Activated CD4-positive, alpha-beta T cell treated with anti-CD3 and anti-CD28 coated beads, Interleukin-2, Interleukin-6, amounts not matched to agents 100 ng/mL and 50 ng/mL, durations not matched to agents 16 hours and 8 hours (primary cell): ENCODE data around the gene MARK3.
A peak's percentile ranks its signal among the peaks of the same experiment; 100 is the strongest.
"Not testable (repeated sequence)": the region's sequence is repeated elsewhere in the genome, so short reads cannot be mapped to it uniquely, and the experiment has no call there.

Source experiments
- DNase-seq: peaks from one replicate; pipeline ENCODE4 v3.0.0-alpha.2; 2020

Gene MARK3

GRCh38 chr14:103385152-103385928 lies at the start of gene MARK3:
TSS of gene MARK3 (plus strand) at chr14:103385415. CDS start at chr14:103386030, 615 bp downstream.
- peak; percentile 98 for DNase-seq

DNA sequence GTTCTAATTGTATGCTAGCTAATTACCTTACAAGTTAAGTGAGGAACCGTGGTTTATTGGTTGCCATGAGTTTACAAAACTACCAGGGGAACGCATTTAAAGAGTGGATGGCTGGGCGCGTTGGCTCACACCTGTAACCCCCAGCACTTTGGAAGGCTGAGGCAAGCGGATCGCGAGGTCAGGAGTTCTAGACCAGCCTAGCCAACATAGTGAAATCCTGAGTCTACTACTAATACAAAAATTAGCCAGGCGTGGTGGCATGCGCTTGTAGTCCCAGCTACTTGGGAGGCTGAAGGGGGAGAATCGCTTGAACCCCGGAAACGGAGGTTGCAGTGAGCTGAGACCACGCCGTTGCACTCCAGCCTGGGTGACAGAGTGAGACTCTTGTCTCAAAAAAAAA lies 49.0 kb upstream of the MARK3 start:
- no peak for DNase-seq

- DNase-seq = no peak
Observed at GRCh38 chr14:103337794-103338193, 47.4 kb upstream of the MARK3 start.

GRCh38 chr14:103339561-103339960 lies 45.7 kb upstream of the MARK3 start:
- no peak for DNase-seq

DNA sequence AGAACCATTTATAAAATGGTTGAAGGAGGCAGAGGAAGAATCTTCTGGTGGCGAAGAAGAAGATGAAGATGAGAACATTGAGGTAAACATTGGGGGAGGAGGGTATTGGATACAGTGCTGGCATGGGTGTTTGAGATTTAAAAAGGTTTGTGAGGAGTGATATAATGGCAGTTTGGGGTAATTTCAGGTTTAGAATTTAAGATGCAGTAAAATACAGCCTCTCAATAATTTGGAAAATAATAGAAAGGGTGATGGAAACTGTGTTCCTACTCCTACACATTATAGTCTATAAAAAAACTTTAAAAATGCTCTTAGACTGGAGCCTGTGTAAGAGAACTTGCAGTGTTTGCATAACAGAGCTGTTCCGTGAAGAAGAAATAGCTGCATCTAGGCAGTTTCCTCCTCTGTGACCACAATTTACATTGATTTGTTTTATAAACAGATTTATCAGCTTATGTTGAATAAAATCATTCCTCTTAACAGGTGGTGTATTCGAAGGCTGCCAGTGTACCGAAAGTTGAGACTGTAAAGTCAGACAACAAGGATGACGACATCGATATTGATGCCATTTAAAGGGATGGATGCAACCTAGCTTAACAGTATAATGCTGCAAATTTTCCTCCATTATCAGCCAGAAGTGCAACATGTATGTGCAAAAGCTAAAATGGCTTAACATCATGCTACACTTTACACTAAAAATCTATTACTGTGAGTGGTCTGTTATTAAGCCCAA lies 44.6 kb upstream of the MARK3 start:
- no peak for DNase-seq

DNA sequence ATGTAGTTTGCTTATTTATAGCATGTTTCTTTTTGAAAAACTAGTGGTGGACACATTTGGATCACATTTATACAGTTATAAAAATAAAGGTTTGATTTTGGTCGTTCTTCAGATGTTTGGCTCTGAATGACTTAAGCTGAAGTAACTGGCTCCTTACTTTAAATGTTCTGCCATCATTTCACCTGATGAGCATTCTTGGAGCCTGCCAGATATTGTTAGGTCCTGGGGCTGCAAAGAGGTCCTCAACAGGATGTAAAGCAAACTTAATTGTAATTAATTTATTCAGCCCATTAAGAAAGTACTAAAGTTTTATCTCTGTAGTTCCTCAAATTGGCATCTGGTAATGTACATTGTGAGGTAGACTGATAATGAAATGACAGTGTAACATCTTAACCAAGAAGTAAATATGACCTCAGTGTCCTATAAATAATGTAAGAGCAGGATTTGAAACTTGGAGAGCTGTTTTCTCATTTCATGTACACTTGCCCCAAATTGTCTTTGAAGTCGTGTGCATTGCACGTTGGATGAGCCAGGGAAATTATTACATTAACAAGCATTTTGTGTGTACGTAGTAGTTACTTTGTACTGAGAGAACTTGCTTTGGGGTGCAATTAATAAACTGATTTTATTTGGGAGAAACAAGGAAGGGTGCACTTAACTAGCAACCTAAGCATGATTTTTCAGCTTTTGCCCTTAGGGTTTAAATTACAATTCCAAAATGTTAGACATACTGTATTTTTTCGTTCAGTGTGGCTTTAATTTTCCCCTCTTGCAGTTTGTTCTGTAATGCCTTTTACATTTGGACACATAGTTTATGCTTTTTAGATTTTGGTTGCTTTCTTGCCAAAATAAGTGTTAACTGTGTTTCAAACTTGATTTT lies 43.7 kb upstream of the MARK3 start:
- DNase-seq = no peak

GRCh38 chr14:103343164-103343879 lies 41.9 kb upstream of the MARK3 start:
- DNase-seq = no peak

GRCh38 chr14:103343905-103344797 lies 41.1 kb upstream of the MARK3 start:
- DNase-seq = no peak

GRCh38 chr14:103346286-103346685 lies 38.9 kb upstream of the MARK3 start:
- DNase-seq = no peak

- DNase-seq = no peak
Observed at GRCh38 chr14:103347091-103347815, 38.0 kb upstream of the MARK3 start.

DNA sequence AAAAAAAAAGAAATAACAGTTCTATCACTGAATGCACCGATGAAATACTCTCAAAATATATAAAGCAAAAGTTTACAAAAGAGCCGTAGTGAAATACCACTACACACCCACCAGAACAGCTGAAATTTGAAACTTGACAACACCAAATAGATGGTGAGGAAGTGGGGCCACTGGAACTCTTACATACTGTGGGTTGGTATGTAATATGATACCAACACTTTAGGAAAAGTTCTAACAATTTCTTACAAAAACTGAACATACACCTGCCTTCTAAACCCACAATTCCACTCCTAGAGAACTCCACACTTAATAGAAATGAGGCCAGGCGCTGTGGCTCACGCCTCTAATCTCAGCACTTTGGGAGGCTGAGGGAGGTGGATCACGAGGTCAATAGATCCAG lies 37.1 kb upstream of the MARK3 start:
- no peak for DNase-seq

- DNase-seq = no peak
Observed at GRCh38 chr14:103349982-103350381, 35.2 kb upstream of the MARK3 start.

DNA sequence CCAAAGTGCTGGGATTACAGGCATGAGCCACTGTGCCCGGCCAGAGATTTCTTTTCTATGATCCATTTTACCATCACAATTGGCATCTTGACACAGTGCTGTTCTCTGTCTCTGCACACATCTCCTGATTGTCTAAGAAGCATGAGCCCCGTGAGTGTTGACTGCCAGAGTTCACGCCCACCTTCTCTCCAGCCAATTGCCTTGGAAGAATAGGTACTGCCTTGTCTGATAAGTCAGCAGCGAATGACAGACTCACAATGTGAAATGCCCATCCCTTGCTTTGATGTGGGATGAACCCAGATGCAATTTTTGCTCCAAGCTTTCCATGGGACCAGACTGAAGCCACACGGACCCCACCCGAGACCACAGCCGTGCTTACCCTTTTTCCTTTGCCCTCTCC lies 31.9 kb upstream of the MARK3 start:
- no peak for DNase-seq

GRCh38 chr14:103354141-103354540 lies 31.1 kb upstream of the MARK3 start:
- DNase-seq = no peak

DNA sequence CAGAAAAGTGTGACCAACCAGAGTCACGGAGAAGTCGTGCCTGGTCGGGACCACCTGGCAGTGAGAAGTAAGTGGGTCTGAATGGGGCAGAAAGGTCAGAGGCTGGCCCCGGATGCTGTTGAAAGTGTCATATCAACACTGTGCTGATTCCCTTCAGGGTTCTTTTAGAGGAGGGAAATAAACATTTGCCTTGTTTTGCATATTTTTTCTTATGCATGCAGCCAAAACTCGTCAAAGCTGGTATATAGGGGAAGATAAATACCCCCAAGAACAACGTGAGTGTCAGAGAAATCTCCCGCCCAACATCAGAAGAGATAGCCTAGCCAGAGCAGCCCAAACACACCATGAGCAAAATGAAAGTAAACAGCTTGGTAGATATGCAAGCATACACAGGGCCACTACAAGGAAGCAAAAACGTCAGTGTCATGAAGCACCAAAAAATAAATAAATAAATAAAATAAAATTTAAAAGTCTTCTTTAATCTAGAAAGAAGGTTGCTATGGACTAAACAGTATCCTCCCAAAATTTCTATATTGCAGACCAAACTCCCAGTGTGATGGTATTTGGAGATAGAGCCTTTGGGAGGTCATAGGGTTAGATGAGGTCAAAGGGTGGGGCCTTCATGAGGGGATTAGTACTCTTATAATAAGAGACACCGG lies 29.1 kb upstream of the MARK3 start:
- DNase-seq = no peak

- not testable (repeated sequence) for DNase-seq
Observed at GRCh38 chr14:103357552-103357951, 27.7 kb upstream of the MARK3 start.

- DNase-seq = no peak
Observed at GRCh38 chr14:103360548-103360947, 24.7 kb upstream of the MARK3 start.

- DNase-seq = no peak
Observed at GRCh38 chr14:103361867-103362266, 23.3 kb upstream of the MARK3 start.

- DNase-seq = no peak
Observed at GRCh38 chr14:103362780-103363179, 22.4 kb upstream of the MARK3 start.

- no peak for DNase-seq
Observed at GRCh38 chr14:103366741-103367140, 18.5 kb upstream of the MARK3 start.
